EL (cell line): ENCODE measurements around the gene DPH7.
"Not testable (repeated sequence)": the region's sequence is repeated elsewhere in the genome, so short reads cannot be mapped to it uniquely, and the experiment has no call there.

Experiments used
- DNase-seq: peaks from one replicate; pipeline ENCODE4 v3.0.0-alpha.2; 2016

The DPH7 gene

GRCh38 chr9:137544176-137544760 is 34.5 kb downstream of the DPH7 start:
- no peak for DNase-seq

GRCh38 chr9:137543237-137543963 is 35.3 kb downstream of the DPH7 start:
- DNase-seq = no peak

DNA sequence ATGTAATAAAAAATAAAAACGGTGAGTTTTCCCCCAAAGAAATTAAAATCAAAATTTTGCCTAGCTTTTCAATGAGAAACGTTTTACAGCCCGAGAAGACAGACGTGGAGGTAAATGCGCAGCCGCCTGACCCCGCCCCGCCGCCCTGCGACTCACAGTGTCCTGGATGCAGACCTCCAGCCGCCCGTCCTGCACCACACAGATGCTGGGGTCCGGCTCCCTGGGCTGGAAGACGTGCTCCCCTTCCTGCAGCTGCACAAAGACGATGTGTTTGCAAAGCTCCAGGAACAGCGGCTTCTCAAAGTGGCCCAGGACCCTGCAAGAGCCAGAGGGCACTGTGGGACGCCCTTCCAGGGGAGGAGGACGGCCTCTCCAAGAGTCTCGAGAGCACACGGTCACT is 36.2 kb downstream of the DPH7 start:
- DNase-seq = no peak

GRCh38 chr9:137540536-137540935 is 38.2 kb downstream of the DPH7 start:
- no peak for DNase-seq

DNA sequence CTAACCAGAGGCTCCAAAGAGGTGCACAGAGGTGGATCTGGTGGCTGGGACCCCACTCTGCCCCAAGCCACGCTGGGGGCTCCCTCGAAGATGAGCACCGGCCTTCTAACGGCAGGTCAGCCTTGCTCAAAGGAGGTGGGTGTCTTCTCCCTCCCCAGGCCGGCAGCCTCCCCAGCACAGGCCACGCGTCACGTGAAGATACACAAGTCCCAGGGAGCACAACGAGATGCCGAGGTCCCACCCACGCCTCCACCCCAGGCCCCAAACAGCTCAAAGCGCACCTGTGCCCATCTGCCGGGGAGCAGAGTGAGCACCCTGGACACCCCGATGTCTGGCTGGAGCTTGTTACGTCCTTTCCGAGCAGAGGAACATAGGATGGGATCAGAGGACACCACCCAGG is 40.7 kb downstream of the DPH7 start:
- no peak for DNase-seq

GRCh38 chr9:137536594-137537131 is 42.1 kb downstream of the DPH7 start:
- DNase-seq = not testable (repeated sequence)

- DNase-seq = no peak
Measured at GRCh38 chr9:137535120-137535428, 43.7 kb downstream of the DPH7 start.

- peak; percentile 65 for DNase-seq
Measured at GRCh38 chr9:137534256-137535119, 44.2 kb downstream of the DPH7 start.

GRCh38 chr9:137532891-137533468 is 45.7 kb downstream of the DPH7 start:
- not testable (repeated sequence) for DNase-seq

- no peak for DNase-seq
Measured at GRCh38 chr9:137531099-137531765, 47.5 kb downstream of the DPH7 start.

DNA sequence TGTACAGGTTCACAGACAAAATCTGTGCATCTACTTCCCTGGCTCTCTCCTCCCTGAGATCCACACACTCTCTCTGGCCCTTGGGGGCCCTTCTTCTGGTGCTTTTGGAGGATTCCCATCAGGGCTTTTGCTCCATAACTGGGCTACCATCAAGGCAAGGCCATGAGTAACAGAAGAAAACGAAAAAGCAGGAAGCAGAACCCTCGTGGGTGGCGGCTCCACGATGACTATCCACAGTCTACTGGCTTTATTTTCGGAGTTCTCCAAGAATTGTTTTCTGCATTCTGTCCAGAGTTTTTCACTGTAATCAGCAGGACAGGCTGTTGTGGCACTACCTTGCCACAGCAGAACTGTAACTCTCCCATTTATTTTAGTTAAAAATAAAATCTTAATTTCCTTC is 48.4 kb downstream of the DPH7 start:
- no peak for DNase-seq

- no peak for DNase-seq
Measured at GRCh38 chr9:137524981-137525317, 53.8 kb downstream of the DPH7 start.

DNA sequence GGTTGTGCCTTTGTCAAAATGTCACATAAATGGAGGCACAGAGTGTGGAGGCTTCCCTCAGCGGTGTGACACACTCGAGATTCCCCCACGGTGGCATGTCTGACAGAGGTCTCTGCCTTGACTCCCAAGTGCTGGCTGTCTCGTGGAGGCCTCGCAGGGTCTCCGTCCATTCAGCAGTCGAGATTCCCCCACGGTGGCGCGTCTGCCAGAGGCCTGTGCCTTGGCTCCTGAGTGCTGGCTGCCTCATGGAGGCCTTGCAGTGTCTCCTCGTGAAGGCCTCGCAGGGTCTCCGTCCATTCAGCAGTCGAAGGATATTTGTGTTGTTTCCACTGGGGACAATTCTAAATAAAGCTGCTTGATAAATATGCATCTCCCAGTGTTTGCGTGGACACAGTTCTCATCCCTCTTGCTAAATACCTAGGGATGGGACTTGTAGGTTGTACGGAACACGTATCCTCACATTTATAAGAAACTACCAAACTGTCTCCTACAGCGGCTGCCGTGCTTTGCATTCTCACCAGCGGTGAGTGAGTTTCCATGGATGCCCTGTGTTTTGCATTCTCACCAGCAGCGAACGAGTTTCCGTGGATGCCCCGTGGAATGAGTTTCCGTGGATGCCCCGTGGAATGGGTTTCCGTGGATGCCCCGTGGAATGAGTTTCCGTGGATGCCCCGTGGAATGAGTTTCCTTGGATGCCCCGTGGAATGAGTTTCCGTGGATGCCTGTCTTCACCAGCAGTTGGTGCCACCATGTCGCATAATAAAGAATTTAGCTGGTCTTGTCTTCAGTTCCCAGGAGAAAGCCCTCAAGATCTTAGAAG is 54.4 kb downstream of the DPH7 start:
- DNase-seq = no peak

- no peak for DNase-seq
Measured at GRCh38 chr9:137522746-137523455, 55.8 kb downstream of the DPH7 start.

- no peak for DNase-seq
Measured at GRCh38 chr9:137521405-137521985, 57.2 kb downstream of the DPH7 start.

- no peak for DNase-seq
Measured at GRCh38 chr9:137520614-137521404, 57.9 kb downstream of the DPH7 start.

DNA sequence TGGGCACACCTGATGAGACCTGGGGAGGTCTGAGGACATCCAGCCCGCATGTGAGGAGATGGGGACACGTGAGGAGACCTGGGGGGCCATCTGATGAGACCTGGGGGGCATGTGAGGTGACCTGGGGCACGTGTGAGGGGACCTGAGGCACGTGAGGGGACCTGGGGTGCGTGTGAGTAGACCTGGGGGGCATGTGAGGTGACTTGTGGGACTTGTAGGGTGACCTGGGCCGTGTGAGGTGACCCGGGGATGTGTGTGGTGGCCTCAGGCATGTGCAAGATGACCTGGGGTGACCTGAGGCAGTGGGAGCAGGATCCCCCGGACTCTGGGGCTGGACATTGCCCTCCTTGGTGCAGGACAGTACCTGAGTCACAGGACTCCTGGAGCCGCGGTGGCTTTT is 59.2 kb downstream of the DPH7 start:
- no peak for DNase-seq

- not testable (repeated sequence) for DNase-seq
Measured at GRCh38 chr9:137518661-137519459, 59.9 kb downstream of the DPH7 start.
